ENCODE measurements around the gene PLK3. TPM values are rescaled to one million over a fixed set of nuclear protein-coding genes. Genes with fewer than 3 reads are reported as not detected.

PLK3 gene
- total RNA-seq, 1 donor from 2014 or later, result 57.1 TPM

DNA sequence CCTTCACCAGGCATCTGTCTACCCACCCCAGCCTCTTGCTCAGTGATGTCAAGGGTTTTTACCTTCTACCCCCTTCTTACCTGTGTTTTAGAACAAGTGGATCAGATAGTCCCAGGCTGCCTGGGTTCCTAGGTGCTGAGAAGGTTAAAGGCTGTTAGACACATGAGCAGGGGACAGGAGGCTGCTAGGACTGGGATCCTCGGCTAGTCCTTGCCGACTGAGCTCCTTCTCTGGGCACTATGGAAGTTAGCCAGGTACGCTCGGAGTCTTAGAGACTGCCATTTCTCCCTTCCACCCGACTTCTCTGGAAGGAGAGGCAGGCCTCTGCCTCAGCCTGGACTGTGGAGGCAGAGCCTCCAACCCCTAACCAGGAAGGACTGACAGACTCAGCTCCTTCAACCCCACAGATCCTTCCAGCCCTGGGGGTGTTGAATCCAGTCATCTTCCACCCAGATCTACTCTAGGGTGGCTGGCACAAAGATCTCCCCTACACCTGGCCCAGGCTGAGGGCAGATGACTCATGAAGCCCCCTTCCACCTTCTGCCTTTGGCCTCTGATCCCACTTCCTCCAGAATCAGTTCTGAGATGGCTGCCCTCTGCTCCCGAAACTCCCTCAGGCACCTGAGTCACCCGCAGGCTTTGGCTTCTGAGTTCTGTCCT lies 6.7 kb downstream of the PLK3 start, which contains the start of gene DYNLT4:
TSS of gene DYNLT4 (minus strand) at position 648 of the 660 bp plus-strand sequence. CDS start 683 bp downstream, outside the sequence.
- Mint-ChIP-seq H3K9me3 (ENCODE audit: unreplicated experiment) (no peaks in the 10 kb centered on the region), H3K27ac (ENCODE audit: unreplicated experiment) (peak within 1 kb of the TSS; percentile 100), H3K36me3 (ENCODE audit: unreplicated experiment) (peaks cover 20% of the 10 kb centered on the region), H3K4me1 (ENCODE audit: unreplicated experiment) (peaks cover 76% of the 10 kb centered on the region), H3K4me3 (ENCODE audit: unreplicated experiment) (peak within 1 kb of the TSS; percentile 71), H3K27me3 (ENCODE audit: unreplicated experiment) (no peaks in the 10 kb centered on the region)
- DNase-seq (ENCODE audit: extremely low spot score, unreplicated experiment), result no peak
- TF ChIP-seq, protein P1, sequence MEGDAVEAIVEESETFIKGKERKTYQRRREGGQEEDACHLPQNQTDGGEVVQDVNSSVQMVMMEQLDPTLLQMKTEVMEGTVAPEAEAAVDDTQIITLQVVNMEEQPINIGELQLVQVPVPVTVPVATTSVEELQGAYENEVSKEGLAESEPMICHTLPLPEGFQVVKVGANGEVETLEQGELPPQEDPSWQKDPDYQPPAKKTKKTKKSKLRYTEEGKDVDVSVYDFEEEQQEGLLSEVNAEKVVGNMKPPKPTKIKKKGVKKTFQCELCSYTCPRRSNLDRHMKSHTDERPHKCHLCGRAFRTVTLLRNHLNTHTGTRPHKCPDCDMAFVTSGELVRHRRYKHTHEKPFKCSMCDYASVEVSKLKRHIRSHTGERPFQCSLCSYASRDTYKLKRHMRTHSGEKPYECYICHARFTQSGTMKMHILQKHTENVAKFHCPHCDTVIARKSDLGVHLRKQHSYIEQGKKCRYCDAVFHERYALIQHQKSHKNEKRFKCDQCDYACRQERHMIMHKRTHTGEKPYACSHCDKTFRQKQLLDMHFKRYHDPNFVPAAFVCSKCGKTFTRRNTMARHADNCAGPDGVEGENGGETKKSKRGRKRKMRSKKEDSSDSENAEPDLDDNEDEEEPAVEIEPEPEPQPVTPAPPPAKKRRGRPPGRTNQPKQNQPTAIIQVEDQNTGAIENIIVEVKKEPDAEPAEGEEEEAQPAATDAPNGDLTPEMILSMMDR (IDR thresholded peaks at IDR 0.05), result no peak

DNA sequence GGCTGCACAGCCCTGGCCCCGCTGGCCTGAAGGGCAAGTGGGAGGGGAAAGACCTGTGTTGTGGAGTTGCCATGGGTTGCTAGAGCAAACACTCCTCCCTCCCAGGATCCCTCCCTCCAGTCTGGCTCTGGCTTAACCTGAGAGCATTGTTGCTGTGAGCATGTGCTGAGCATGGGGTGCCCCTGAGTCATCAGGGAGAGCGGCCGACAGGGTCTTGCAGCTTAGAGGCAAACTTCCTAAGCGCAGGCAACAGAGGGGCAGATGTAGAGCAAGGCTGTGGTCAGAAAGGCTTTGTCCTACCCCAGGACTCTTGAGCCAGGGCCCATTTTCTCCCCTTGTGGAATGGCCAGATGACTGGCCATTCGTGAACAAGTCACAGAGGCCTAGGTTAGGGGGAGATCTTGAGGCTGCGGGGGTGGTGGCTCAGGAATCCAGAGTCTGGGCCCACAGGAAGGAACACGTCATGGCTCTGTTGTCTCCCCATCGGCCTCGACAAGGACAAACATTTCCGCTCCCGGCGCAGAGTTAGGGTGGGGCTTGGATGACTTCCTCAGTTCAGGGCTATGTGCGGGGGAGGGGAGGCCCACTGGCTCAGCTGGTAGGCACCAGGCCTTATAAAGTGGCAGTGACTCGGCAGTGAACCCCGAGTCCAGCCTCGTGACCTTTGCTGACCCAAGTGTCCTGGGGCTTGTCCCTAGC lies 7.3 kb downstream of the PLK3 start:
- H3K27me3 Mint-ChIP-seq (ENCODE audit: unreplicated experiment), result no peaks in the 10 kb centered on the region
- TF ChIP-seq, protein P1 (IDR thresholded peaks at IDR 0.05), result no peak
- H3K4me1 Mint-ChIP-seq (ENCODE audit: unreplicated experiment), result peaks cover 76% of the 10 kb centered on the region
- H3K27ac Mint-ChIP-seq (ENCODE audit: unreplicated experiment), result peak overlapping the region; percentile 100
- no peaks in the 10 kb centered on the region for H3K9me3 Mint-ChIP-seq (ENCODE audit: unreplicated experiment)
- H3K36me3 Mint-ChIP-seq (ENCODE audit: unreplicated experiment), result peaks cover 16% of the 10 kb centered on the region
- DNase-seq (ENCODE audit: extremely low spot score, unreplicated experiment), result peak; percentile 97
- H3K4me3 Mint-ChIP-seq (ENCODE audit: unreplicated experiment), result peak overlapping the region; percentile 71

GRCh38 chr1:44808063-44808937 lies 8.1 kb downstream of the PLK3 start, which contains the start of gene BTBD19:
BTBD19 (plus strand) TSS chr1:44808523; CDS start chr1:44808821, 298 bp downstream.
- peaks cover 10% of the 10 kb centered on the region for H3K36me3 Mint-ChIP-seq (ENCODE audit: unreplicated experiment)
- peak; percentile 97 for DNase-seq (ENCODE audit: extremely low spot score, unreplicated experiment)
- no peaks in the 10 kb centered on the region for H3K9me3 Mint-ChIP-seq (ENCODE audit: unreplicated experiment)
- no peaks in the 10 kb centered on the region for H3K27me3 Mint-ChIP-seq (ENCODE audit: unreplicated experiment)
- peak within 1 kb of the TSS; percentile 100 for H3K27ac Mint-ChIP-seq (ENCODE audit: unreplicated experiment)
- peaks cover 70% of the 10 kb centered on the region for H3K4me1 Mint-ChIP-seq (ENCODE audit: unreplicated experiment)
- H3K4me3 Mint-ChIP-seq (ENCODE audit: unreplicated experiment), result peak within 1 kb of the TSS; percentile 71
- TF ChIP-seq, protein P1 (IDR thresholded peaks at IDR 0.05), result no peak

- H3K4me1 Mint-ChIP-seq (ENCODE audit: unreplicated experiment), result peaks cover 73% of the 10 kb centered on the region
Measured at GRCh38 chr1:44808938-44809917, 9.1 kb downstream of the PLK3 start.

More at GRCh38 chr1:44808938-44809917, 9.1 kb downstream of the PLK3 start:
- Mint-ChIP-seq H3K27me3 (ENCODE audit: unreplicated experiment) (no peaks in the 10 kb centered on the region), H3K9me3 (ENCODE audit: unreplicated experiment) (no peaks in the 10 kb centered on the region), H3K4me3 (ENCODE audit: unreplicated experiment) (peak overlapping the region; percentile 71), H3K36me3 (ENCODE audit: unreplicated experiment) (peaks cover 8% of the 10 kb centered on the region), H3K27ac (ENCODE audit: unreplicated experiment) (peak overlapping the region; percentile 100)
- TF ChIP-seq, protein P1 (IDR thresholded peaks at IDR 0.05), result peak; percentile 13
- no peak for DNase-seq (ENCODE audit: extremely low spot score, unreplicated experiment)

All from osteocyte (in vitro differentiated cells).